H9 (cell line): Measurements from ENCODE around the gene CBY1. TPM values are rescaled to one million over a fixed set of nuclear protein-coding genes. Genes with fewer than 3 reads are reported as not detected.

Experiments
- DNase-seq: peaks from one replicate; pipeline ENCODE4 v3.0.0-alpha.2; 2017
- H2AFZ ChIP-seq: one replicate; pipeline ENCODE4 v1.6.1; 2013; ENCODE audit warnings: mild to moderate bottlenecking, low read length, control low read depth, moderate library complexity
- H2AK5ac ChIP-seq: 2 replicates; pipeline ENCODE4 v1.6.1; 2013; ENCODE audit warnings: low read length, control low read depth, mixed read lengths; ENCODE audit not compliant: insufficient read length
- H2BK120ac ChIP-seq: one replicate; pipeline ENCODE4 v1.6.1; 2013; ENCODE audit warnings: low read depth, mild to moderate bottlenecking, low read length, control low read depth, inconsistent platforms; ENCODE audit not compliant: poor library complexity, severe bottlenecking
- H2BK12ac ChIP-seq: 2 replicates; pipeline ENCODE4 v1.6.1; 2013; ENCODE audit warnings: low read length, control low read depth, mixed read lengths, low read depth; ENCODE audit not compliant: insufficient read length
- H2BK15ac ChIP-seq: 2 replicates; pipeline ENCODE4 v1.6.1; 2013; ENCODE audit warnings: low read depth, low read length, control low read depth
- H2BK20ac ChIP-seq: one replicate; pipeline ENCODE4 v1.6.1; 2013; ENCODE audit warnings: low read depth, mild to moderate bottlenecking, low read length, control low read depth, inconsistent platforms; ENCODE audit not compliant: poor library complexity, severe bottlenecking
- H2BK5ac ChIP-seq: 2 replicates; pipeline ENCODE4 v1.6.1; 2013; ENCODE audit warnings: low read length, control low read depth, mixed read lengths; ENCODE audit not compliant: insufficient read length
- H3K14ac ChIP-seq: 2 replicates; pipeline ENCODE4 v1.6.1; 2013; ENCODE audit warnings: low read length, control low read depth; ENCODE audit not compliant: insufficient read depth
- H3K18ac ChIP-seq: 2 replicates; pipeline ENCODE4 v1.6.1; 2013; ENCODE audit warnings: low read depth, mild to moderate bottlenecking, mixed read lengths, low read length, control low read depth; ENCODE audit not compliant: insufficient read length
- H3K23ac ChIP-seq: 2 replicates; pipeline ENCODE4 v1.6.1; 2013; ENCODE audit warnings: low read length, control low read depth, mixed read lengths, low read depth; ENCODE audit not compliant: insufficient read length
- H3K23me2 ChIP-seq: 2 replicates; pipeline ENCODE4 v1.6.1; 2013; ENCODE audit warnings: low read depth, mild to moderate bottlenecking, mixed read lengths, low read length, control low read depth; ENCODE audit not compliant: insufficient read length, poor library complexity, severe bottlenecking
- H3K27ac ChIP-seq: 2 replicates; pipeline ENCODE4 v1.5.1; 2013; ENCODE audit warnings: low read length, control low read depth, mixed read lengths, low read depth; ENCODE audit not compliant: insufficient read length
- H3K27me3 ChIP-seq: 2 replicates; pipeline ENCODE4 v1.6.1; 2013; ENCODE audit warnings: low read length, control low read depth, inconsistent platforms; ENCODE audit not compliant: insufficient read depth
- H3K4ac ChIP-seq: 2 replicates; pipeline ENCODE4 v1.6.1; 2013; ENCODE audit warnings: low read depth, mild to moderate bottlenecking, control low read depth, inconsistent platforms, low read length, moderate library complexity
- H3K4me1 ChIP-seq: 2 replicates; pipeline ENCODE4 v1.6.1; 2013; ENCODE audit warnings: low read length, control low read depth, inconsistent platforms; ENCODE audit not compliant: insufficient read depth
- H3K4me2 ChIP-seq: 2 replicates; pipeline ENCODE4 v1.6.1; 2013; ENCODE audit warnings: low read length, control low read depth, mixed read lengths; ENCODE audit not compliant: insufficient read length, insufficient read depth
- H3K56ac ChIP-seq: 2 replicates; pipeline ENCODE4 v1.6.1; 2013; ENCODE audit warnings: low read depth, mild to moderate bottlenecking, mixed read lengths, low read length, control low read depth; ENCODE audit not compliant: insufficient read length
- H3K79me1 ChIP-seq: 2 replicates; pipeline ENCODE4 v1.6.1; 2013; ENCODE audit warnings: low read depth, mild to moderate bottlenecking, moderate library complexity, low read length, control low read depth, inconsistent platforms; ENCODE audit not compliant: insufficient read depth, poor library complexity, severe bottlenecking
- H3K79me2 ChIP-seq: 2 replicates; pipeline ENCODE4 v1.6.1; 2013; ENCODE audit warnings: low read length, control low read depth, inconsistent platforms; ENCODE audit not compliant: insufficient read depth
- H3K9ac ChIP-seq: 2 replicates; pipeline ENCODE4 v1.6.1; 2013; ENCODE audit warnings: low read length, control low read depth, mixed read lengths; ENCODE audit not compliant: insufficient read length; ENCODE audit errors: extremely low read depth
- H3K9me3 ChIP-seq: one replicate; pipeline ENCODE4 v1.6.1; 2013; ENCODE audit warnings: low read depth, low read length, inconsistent platforms; ENCODE audit not compliant: control insufficient read depth
- H3T11ph ChIP-seq: one replicate; pipeline ENCODE4 v1.6.1; 2013; ENCODE audit warnings: mild to moderate bottlenecking, low read length, control low read depth, inconsistent platforms
- H4K20me1 ChIP-seq: one replicate; pipeline ENCODE4 v1.6.1; 2013; ENCODE audit not compliant: control insufficient read depth, insufficient read length, insufficient read depth
- H4K5ac ChIP-seq: 2 replicates; pipeline ENCODE4 v1.6.1; 2013; ENCODE audit warnings: low read depth, mild to moderate bottlenecking, mixed read lengths, low read length, control low read depth; ENCODE audit not compliant: insufficient read length
- H4K8ac ChIP-seq: replicated peaks from 2 replicates; pipeline ENCODE4 v1.6.1; 2013; ENCODE audit warnings: low read length, control low read depth, mixed read lengths, low read depth; ENCODE audit not compliant: insufficient read length
- H4K91ac ChIP-seq: 2 replicates; pipeline ENCODE4 v1.6.1; 2013; ENCODE audit warnings: low read depth, mild to moderate bottlenecking, moderate library complexity, mixed read lengths, low read length, control low read depth; ENCODE audit not compliant: insufficient read length
- H3K27ac Mint-ChIP-seq, 3 experiments: 2 replicates in 2 of 3; 3 replicates in 1 of 3; pipeline ENCODE4 v1.8.0; 2020 to 2021; ENCODE audit warnings: mixed read lengths in 3 of 3, mild to moderate bottlenecking in 1 of 3, moderate library complexity in 1 of 3
- H3K27me3 Mint-ChIP-seq: 2 replicates; pipeline ENCODE4 v1.8.0; 2021; ENCODE audit warnings: low read depth, mild to moderate bottlenecking, moderate library complexity, mixed read lengths
- H3K36me3 Mint-ChIP-seq, 3 experiments: 2 replicates in 2 of 3; 3 replicates in 1 of 3; pipeline ENCODE4 v1.8.0; 2020 to 2021; ENCODE audit warnings: low read depth in 3 of 3, mixed read lengths in 3 of 3; ENCODE audit not compliant: insufficient read depth in 1 of 3
- H3K4me1 Mint-ChIP-seq, 2 experiments: 2 replicates each; pipeline ENCODE4 v1.8.0; 2020; ENCODE audit warnings: mixed read lengths in 2 of 2
- H3K4me3 Mint-ChIP-seq, 2 experiments: 2 replicates in 1 of 2; 3 replicates in 1 of 2; pipeline ENCODE4 v1.8.0; 2020 to 2021; ENCODE audit warnings: mild to moderate bottlenecking in 2 of 2, mixed read lengths in 2 of 2, moderate library complexity in 1 of 2
- H3K9me3 Mint-ChIP-seq, 2 experiments: 2 replicates in 1 of 2; 3 replicates in 1 of 2; pipeline ENCODE4 v1.8.0; 2020; ENCODE audit warnings: mild to moderate bottlenecking in 2 of 2, mixed read lengths in 2 of 2, moderate library complexity in 1 of 2
- WGBS: extraction: QIAGEN DNeasy Blood & Tissue Kit; methylation state at CpG from one replicate; pipeline ENCODE4 v1.1.7; 2013; ENCODE audit warnings: missing lambda C conversion rate, low lambda C conversion rate, mixed read lengths; ENCODE audit not compliant: insufficient read length; ENCODE audit errors: extremely low coverage; 5-methylcytosine and 5-hydroxymethylcytosine counted together
- total RNA-seq: library from RNA; stranded (reverse); gene quantifications from 2 replicates; pipeline ENCODE4 v1.2.1, GENCODE V29; 2021
- TF ChIP-seq, protein P1 (sequence below): fragments of 200-600 bp; sonication (generic); conservative IDR thresholded peaks from 3 replicates; pipeline ENCODE4 v1.8.0; 2021; ENCODE audit warnings: antibody characterized with exemption, mild to moderate bottlenecking

Gene CBY1
- total RNA-seq, 1 experiment from 2014 or later = 26.6 TPM

DNA sequence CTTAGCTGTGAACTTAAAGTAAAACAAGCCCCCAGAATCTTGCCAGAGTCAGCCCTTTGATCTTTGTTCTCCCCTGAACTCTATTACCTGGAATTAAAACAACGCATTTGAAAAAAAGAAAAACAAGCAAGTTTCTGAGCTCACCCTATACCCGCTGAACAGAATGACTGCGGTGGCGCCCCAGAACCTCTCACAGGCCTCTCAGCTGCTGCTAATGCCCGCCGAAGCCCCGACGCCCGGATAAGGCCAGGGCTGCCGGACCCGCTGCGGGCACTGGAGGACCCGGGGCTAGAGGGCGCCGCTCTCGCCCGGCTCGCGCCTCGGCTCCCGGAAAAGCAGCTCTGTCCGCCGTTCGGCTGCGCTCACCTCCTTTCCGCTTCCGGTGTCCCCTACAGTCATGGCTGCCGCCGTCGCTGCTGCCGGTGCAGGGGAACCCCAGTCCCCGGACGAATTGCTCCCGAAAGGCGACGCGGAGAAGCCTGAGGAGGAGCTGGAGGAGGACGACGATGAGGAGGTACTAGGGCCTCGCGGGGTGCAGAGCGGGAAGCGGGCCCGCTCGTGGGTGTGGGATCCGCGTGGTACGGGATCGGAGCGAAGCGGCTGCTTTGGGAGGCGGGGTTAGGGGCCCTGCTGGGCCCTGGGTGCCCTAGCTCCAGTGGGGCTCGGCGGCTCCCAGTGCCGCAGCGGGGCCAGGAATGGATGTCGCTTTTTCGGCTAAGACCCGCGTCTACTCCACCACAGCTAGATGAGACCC is 25.3 kb downstream of the CBY1 start, which contains the start of gene TOMM22:
TSS of gene TOMM22 (plus strand) at position 376 of the 754 bp plus-strand sequence. CDS start at position 398, 22 bp downstream.
- Histone ChIP-seq H3K18ac (peak within 1 kb of the TSS; percentile 88), H4K20me1 (no peaks in the 10 kb centered on the region), H3K79me2 (peaks cover 2% of the 10 kb centered on the region; the same call in 1 of the 2 replicates), H3T11ph (no peak within 1 kb of the TSS), H3K9ac (peak within 1 kb of the TSS; percentile 97), H3K27me3 (no peaks in the 10 kb centered on the region), H3K9me3 (peaks cover 5% of the 10 kb centered on the region), H3K14ac (peak within 1 kb of the TSS; percentile 94; the same call in 1 of the 2 replicates), H2AFZ (no peak within 1 kb of the TSS), H3K4me2 (peak within 1 kb of the TSS; percentile 96), H4K91ac (no peak within 1 kb of the TSS), H3K56ac (no peak within 1 kb of the TSS), H2BK15ac (no peak within 1 kb of the TSS), H3K79me1 (peaks cover 2% of the 10 kb centered on the region), H2AK5ac (no peak within 1 kb of the TSS), H3K4ac (no peak within 1 kb of the TSS), H2BK12ac (no peak within 1 kb of the TSS), H2BK5ac (no peak within 1 kb of the TSS), H3K23ac (no peak within 1 kb of the TSS), H2BK20ac (no peak within 1 kb of the TSS), H3K27ac (no peak within 1 kb of the TSS), H3K4me1 (no peaks in the 10 kb centered on the region), H2BK120ac (no peak within 1 kb of the TSS), H4K8ac (no peak within 1 kb of the TSS), H3K23me2 (peaks cover 5% of the 10 kb centered on the region), H4K5ac (no peak within 1 kb of the TSS)
- H3K27ac Mint-ChIP-seq = peak within 1 kb of the TSS; percentile 98 to 100 (median 100)
- no peaks in the 10 kb centered on the region for H3K27me3 Mint-ChIP-seq
- TF ChIP-seq, protein P1, sequence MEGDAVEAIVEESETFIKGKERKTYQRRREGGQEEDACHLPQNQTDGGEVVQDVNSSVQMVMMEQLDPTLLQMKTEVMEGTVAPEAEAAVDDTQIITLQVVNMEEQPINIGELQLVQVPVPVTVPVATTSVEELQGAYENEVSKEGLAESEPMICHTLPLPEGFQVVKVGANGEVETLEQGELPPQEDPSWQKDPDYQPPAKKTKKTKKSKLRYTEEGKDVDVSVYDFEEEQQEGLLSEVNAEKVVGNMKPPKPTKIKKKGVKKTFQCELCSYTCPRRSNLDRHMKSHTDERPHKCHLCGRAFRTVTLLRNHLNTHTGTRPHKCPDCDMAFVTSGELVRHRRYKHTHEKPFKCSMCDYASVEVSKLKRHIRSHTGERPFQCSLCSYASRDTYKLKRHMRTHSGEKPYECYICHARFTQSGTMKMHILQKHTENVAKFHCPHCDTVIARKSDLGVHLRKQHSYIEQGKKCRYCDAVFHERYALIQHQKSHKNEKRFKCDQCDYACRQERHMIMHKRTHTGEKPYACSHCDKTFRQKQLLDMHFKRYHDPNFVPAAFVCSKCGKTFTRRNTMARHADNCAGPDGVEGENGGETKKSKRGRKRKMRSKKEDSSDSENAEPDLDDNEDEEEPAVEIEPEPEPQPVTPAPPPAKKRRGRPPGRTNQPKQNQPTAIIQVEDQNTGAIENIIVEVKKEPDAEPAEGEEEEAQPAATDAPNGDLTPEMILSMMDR = peak; percentile 71
- H3K4me1 Mint-ChIP-seq = peaks cover 10 to 14% of the 10 kb centered on the region in 2 experiments
- H3K36me3 Mint-ChIP-seq = peaks cover 35 to 53% (median 46%) of the 10 kb centered on the region in 3 experiments
- peaks cover 21 to 22% of the 10 kb centered on the region in 2 experiments for H3K9me3 Mint-ChIP-seq
- WGBS = no CpG with 5 or more reads among the region's 60 CpGs
- peak; percentile 90 for DNase-seq
- peak within 1 kb of the TSS; percentile 99 for H3K4me3 Mint-ChIP-seq
